ENCODE results near the gene SETBP1.

The SETBP1 gene

GRCh38 chr18:44883671-44884070 lies 203.0 kb downstream of the SETBP1 start:
- TF ChIP-seq RARB (CRISPR knock-in tag; IDR thresholded peaks at IDR 0.05) (no peak), ISL1 (CRISPR knock-in tag; IDR thresholded peaks at IDR 0.05) (no peak), ZNF565 (CRISPR knock-in tag; conservative IDR thresholded peaks at IDR 0.05; ENCODE audit: low read depth) (no peak), ZNF70 (CRISPR knock-in tag; IDR thresholded peaks at IDR 0.05) (no peak), ZFP3 (CRISPR knock-in tag; IDR thresholded peaks at IDR 0.05) (no peak), CSDC2 (CRISPR knock-in tag; IDR thresholded peaks at IDR 0.05) (no peak), GLIS3 (CRISPR knock-in tag; IDR thresholded peaks at IDR 0.05) (no peak), TCF4 (CRISPR knock-in tag; IDR thresholded peaks at IDR 0.05; ENCODE audit: borderline replicate concordance) (no peak), BACH2 (CRISPR knock-in tag; IDR thresholded peaks at IDR 0.05; ENCODE audit: borderline replicate concordance) (no peak), ZFP30 (CRISPR knock-in tag; IDR thresholded peaks at IDR 0.05) (no peak), SNAI2 (CRISPR knock-in tag; IDR thresholded peaks at IDR 0.05) (no peak), CSRNP3 (CRISPR knock-in tag; IDR thresholded peaks at IDR 0.05) (no peak), TOX (CRISPR knock-in tag; IDR thresholded peaks at IDR 0.05; ENCODE audit: borderline replicate concordance) (no peak), PPARA (CRISPR knock-in tag; IDR thresholded peaks at IDR 0.05; ENCODE audit: borderline replicate concordance) (no peak), ARNTL (CRISPR knock-in tag; IDR thresholded peaks at IDR 0.05; ENCODE audit: borderline replicate concordance, low read depth) (no peak), CREB5 (CRISPR knock-in tag; IDR thresholded peaks at IDR 0.05; ENCODE audit: low read depth) (no peak), POU6F1 (CRISPR knock-in tag; IDR thresholded peaks at IDR 0.05; ENCODE audit: borderline replicate concordance, low read depth) (no peak), ZC3H10 (CRISPR knock-in tag; IDR thresholded peaks at IDR 0.05) (no peak), PATZ1 (CRISPR knock-in tag; IDR thresholded peaks at IDR 0.05; ENCODE audit: borderline replicate concordance) (no peak), ESRRG (CRISPR knock-in tag; IDR thresholded peaks at IDR 0.05) (no peak)
- no peak for ATAC-seq

GRCh38 chr18:44884431-44884830 lies 203.7 kb downstream of the SETBP1 start:
- no peak for TF ChIP-seq ARNTL (CRISPR knock-in tag; IDR thresholded peaks at IDR 0.05; ENCODE audit: borderline replicate concordance, low read depth)
- no peak for TF ChIP-seq ZNF8 (CRISPR knock-in tag; IDR thresholded peaks at IDR 0.05)
- no peak for TF ChIP-seq PATZ1 (CRISPR knock-in tag; IDR thresholded peaks at IDR 0.05; ENCODE audit: borderline replicate concordance)
- no peak for TF ChIP-seq SNAI2 (CRISPR knock-in tag; IDR thresholded peaks at IDR 0.05)
- TF ChIP-seq CSDC2 (CRISPR knock-in tag; IDR thresholded peaks at IDR 0.05): no peak
- TF ChIP-seq RARB (CRISPR knock-in tag; IDR thresholded peaks at IDR 0.05): no peak
- no peak for TF ChIP-seq BACH2 (CRISPR knock-in tag; IDR thresholded peaks at IDR 0.05; ENCODE audit: borderline replicate concordance)
- TF ChIP-seq ISL1 (CRISPR knock-in tag; IDR thresholded peaks at IDR 0.05): no peak
- no peak for TF ChIP-seq CSRNP3 (CRISPR knock-in tag; IDR thresholded peaks at IDR 0.05)
- no peak for TF ChIP-seq ZC3H10 (CRISPR knock-in tag; IDR thresholded peaks at IDR 0.05)
- TF ChIP-seq CREB5 (CRISPR knock-in tag; IDR thresholded peaks at IDR 0.05; ENCODE audit: low read depth): no peak
- no peak for TF ChIP-seq TSHZ2 (CRISPR knock-in tag; IDR thresholded peaks at IDR 0.05)
- TF ChIP-seq ZNF565 (CRISPR knock-in tag; conservative IDR thresholded peaks at IDR 0.05; ENCODE audit: low read depth): no peak
- TF ChIP-seq ZFP3 (CRISPR knock-in tag; IDR thresholded peaks at IDR 0.05): no peak
- TF ChIP-seq ESRRG (CRISPR knock-in tag; IDR thresholded peaks at IDR 0.05): no peak
- TF ChIP-seq GLIS3 (CRISPR knock-in tag; IDR thresholded peaks at IDR 0.05): no peak
- TF ChIP-seq OSR1 (CRISPR knock-in tag; IDR thresholded peaks at IDR 0.05): no peak
- ATAC-seq: no peak

Data from SK-N-SH treated with all-trans-retinoic acid at 6 μM for 48 hours (cell line).